ENCODE results near the gene ALPP. TPM values are rescaled to one million over a fixed set of nuclear protein-coding genes. Genes with fewer than 3 reads are reported as not detected.
"Not testable (repeated sequence)": the region's sequence is repeated elsewhere in the genome, so short reads cannot be mapped to it uniquely, and the experiment has no call there.

ALPP gene
- total RNA-seq, 4 donors from 2014 or later = not detected

DNA sequence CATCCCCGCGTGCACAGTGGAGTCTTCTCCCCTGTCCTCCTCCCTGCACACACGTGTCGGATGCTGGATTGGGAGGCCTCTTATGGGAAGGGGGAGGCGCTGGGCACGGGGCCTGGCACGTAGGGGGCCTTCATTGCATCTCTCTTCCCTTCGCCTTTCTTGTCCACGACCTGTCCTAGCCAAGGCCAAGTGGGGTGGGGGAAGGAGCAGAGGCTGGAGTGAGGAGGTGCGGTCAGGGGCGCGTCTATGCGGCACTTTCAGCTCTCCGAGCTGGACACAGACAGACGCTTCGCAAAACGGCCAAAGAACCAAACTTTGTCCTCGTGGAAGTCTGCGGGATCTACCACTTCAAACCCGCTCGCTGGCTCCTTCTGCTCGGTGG, 41.5 kb downstream of the ALPP start:
- DNase-seq (ENCODE audit: low spot score in 2 of 2) = no peak
- Histone ChIP-seq H3K4me3 (peak overlapping the region; percentile 34), H3K4me1 (peaks cover 30% of the 10 kb centered on the region), H3K27ac (no peak overlapping the region), H3K9me3 (no peaks in the 10 kb centered on the region), H3K27me3 (peaks cover 92% of the 10 kb centered on the region), H3K36me3 (no peaks in the 10 kb centered on the region)
- TF ChIP-seq EP300 (IDR thresholded peaks at IDR 0.05) (no peak), POLR2A (IDR thresholded peaks at IDR 0.05) (no peak), POLR2AphosphoS5 (IDR thresholded peaks at IDR 0.05) (no peak)
- TF ChIP-seq, protein P1, sequence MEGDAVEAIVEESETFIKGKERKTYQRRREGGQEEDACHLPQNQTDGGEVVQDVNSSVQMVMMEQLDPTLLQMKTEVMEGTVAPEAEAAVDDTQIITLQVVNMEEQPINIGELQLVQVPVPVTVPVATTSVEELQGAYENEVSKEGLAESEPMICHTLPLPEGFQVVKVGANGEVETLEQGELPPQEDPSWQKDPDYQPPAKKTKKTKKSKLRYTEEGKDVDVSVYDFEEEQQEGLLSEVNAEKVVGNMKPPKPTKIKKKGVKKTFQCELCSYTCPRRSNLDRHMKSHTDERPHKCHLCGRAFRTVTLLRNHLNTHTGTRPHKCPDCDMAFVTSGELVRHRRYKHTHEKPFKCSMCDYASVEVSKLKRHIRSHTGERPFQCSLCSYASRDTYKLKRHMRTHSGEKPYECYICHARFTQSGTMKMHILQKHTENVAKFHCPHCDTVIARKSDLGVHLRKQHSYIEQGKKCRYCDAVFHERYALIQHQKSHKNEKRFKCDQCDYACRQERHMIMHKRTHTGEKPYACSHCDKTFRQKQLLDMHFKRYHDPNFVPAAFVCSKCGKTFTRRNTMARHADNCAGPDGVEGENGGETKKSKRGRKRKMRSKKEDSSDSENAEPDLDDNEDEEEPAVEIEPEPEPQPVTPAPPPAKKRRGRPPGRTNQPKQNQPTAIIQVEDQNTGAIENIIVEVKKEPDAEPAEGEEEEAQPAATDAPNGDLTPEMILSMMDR (IDR thresholded peaks at IDR 0.05) = no peak
- WGBS = no CpG with 5 or more reads among the region's 22 CpGs

- 4% methylated on average over 11 of the region's 79 CpGs for WGBS
- no peak overlapping the region for H3K27ac ChIP-seq
- H3K9me3 ChIP-seq = no peaks in the 10 kb centered on the region
- TF ChIP-seq, protein P1 (IDR thresholded peaks at IDR 0.05) = no peak
- TF ChIP-seq POLR2A (IDR thresholded peaks at IDR 0.05) (no peak), POLR2AphosphoS5 (IDR thresholded peaks at IDR 0.05) (no peak), EP300 (IDR thresholded peaks at IDR 0.05) (no peak)
- H3K36me3 ChIP-seq = no peaks in the 10 kb centered on the region
- peaks cover 30% of the 10 kb centered on the region for H3K4me1 ChIP-seq
- peak in 1 of 2 donors; percentile 74 for DNase-seq (ENCODE audit: low spot score in 2 of 2)
- H3K4me3 ChIP-seq = peak overlapping the region; percentile 34
- peaks cover 86% of the 10 kb centered on the region for H3K27me3 ChIP-seq
Measured at GRCh38 chr2:232420463-232421188, 42.1 kb downstream of the ALPP start.

GRCh38 chr2:232421189-232421785, 42.7 kb downstream of the ALPP start:
- H3K9me3 ChIP-seq = no peaks in the 10 kb centered on the region
- no peak overlapping the region for H3K27ac ChIP-seq
- WGBS = 42% methylated on average over 14 of the region's 22 CpGs
- H3K36me3 ChIP-seq = no peaks in the 10 kb centered on the region
- peak overlapping the region; percentile 34 for H3K4me3 ChIP-seq
- peak in 1 of 2 donors; percentile 57 for DNase-seq (ENCODE audit: low spot score in 2 of 2)
- H3K4me1 ChIP-seq = peaks cover 30% of the 10 kb centered on the region
- peaks cover 79% of the 10 kb centered on the region for H3K27me3 ChIP-seq
- TF ChIP-seq POLR2A (IDR thresholded peaks at IDR 0.05) (no peak), EP300 (IDR thresholded peaks at IDR 0.05) (no peak), POLR2AphosphoS5 (IDR thresholded peaks at IDR 0.05) (no peak)
- TF ChIP-seq, protein P1 (IDR thresholded peaks at IDR 0.05) = no peak

DNA sequence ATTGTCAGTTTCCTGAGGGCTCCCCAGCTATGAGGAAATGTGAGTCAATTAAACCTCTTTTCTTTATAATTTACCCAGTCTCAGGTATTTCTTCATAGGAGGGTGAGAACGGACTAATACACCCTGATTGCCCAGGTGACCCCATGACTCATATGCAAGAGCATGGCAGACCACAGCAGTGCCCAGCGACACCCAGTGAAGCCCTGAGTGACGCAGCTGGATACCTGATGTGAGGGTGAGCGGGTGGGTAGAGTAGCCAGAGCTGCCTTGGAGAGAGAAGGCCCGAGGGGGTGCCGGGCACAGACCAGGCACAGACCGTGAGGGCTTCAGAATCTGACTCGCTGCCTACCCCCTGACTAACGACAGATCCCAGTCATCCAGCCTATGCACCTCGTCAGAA, 43.5 kb downstream of the ALPP start:
- H3K4me1 ChIP-seq = peaks cover 30% of the 10 kb centered on the region
- TF ChIP-seq, protein P1 (IDR thresholded peaks at IDR 0.05) = no peak
- TF ChIP-seq POLR2A (IDR thresholded peaks at IDR 0.05) = no peak
- TF ChIP-seq POLR2AphosphoS5 (IDR thresholded peaks at IDR 0.05) = no peak
- no peak for TF ChIP-seq EP300 (IDR thresholded peaks at IDR 0.05)
- no peaks in the 10 kb centered on the region for H3K36me3 ChIP-seq
- no peaks in the 10 kb centered on the region for H3K9me3 ChIP-seq
- peaks cover 72% of the 10 kb centered on the region for H3K27me3 ChIP-seq
- peak; percentile 26 to 59 for DNase-seq (ENCODE audit: low spot score in 2 of 2)
- H3K4me3 ChIP-seq = no peak overlapping the region
- no peak overlapping the region for H3K27ac ChIP-seq
- 92% methylated on average over 10 of the region's 10 CpGs for WGBS

GRCh38 chr2:232422996-232423395, 44.4 kb downstream of the ALPP start:
- Histone ChIP-seq H3K27me3 (peaks cover 62% of the 10 kb centered on the region), H3K4me1 (peaks cover 30% of the 10 kb centered on the region)
- H3K4me3 ChIP-seq, H3K9me3 ChIP-seq, H3K27ac ChIP-seq, H3K36me3 ChIP-seq: not testable (repeated sequence)
- peak in 1 of 2 donors; percentile 9 for DNase-seq (ENCODE audit: low spot score in 2 of 2)
- 49% methylated on average over 3 of the region's 3 CpGs for whole genome bisulfite sequencing

GRCh38 chr2:232423407-232423806, 44.9 kb downstream of the ALPP start:
- not testable (repeated sequence) for H3K4me3 ChIP-seq, H3K27ac ChIP-seq, H3K36me3 ChIP-seq, H3K9me3 ChIP-seq
- Histone ChIP-seq H3K27me3 (peaks cover 58% of the 10 kb centered on the region), H3K4me1 (peaks cover 30% of the 10 kb centered on the region)
- 40% methylated on average over 7 of the region's 7 CpGs for WGBS
- DNase-seq (ENCODE audit: low spot score in 2 of 2) = peak in 1 of 2 donors; percentile 4
